HG03066 (cell line): ENCODE measurements around the gene TOMT.
"Not testable (repeated sequence)": the region's sequence is repeated elsewhere in the genome, so short reads cannot be mapped to it uniquely, and the experiment has no call there.

Experiments used
- ATAC-seq: cut with Tn5 transposase; IDR thresholded peaks from one replicate; pipeline ENCODE4 v1.9.1; 2021; ENCODE audit warnings: low read depth; ENCODE audit not compliant: unreplicated experiment

TOMT gene

DNA sequence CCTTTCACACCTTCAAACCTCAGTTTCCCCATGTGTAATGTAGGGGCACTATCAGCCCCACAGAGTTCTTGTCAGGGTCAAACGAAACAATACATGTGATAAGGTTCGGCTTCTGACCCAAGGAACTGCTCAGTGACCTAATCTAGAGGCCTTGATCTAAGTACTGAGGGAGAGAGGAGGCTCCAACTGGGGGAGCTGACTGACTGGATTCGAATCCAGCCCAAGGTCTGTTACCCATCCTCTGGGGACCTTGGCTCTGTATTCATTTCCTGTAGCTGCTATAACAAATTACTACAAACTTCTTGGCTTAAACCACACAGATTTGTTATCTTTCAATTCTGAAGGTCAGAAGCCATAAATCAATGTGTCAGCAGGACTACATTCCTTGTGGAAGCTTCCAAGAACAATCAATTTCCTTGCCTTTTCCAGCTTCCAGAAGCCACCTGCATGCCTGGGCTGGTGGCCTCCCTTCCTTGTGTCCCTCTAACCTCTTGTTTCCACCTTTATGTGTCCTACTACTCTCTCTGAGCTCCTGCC lies 17.5 kb downstream of the TOMT start:
- ATAC-seq = no peak

- ATAC-seq = no peak
Measured at GRCh38 chr11:72124046-72124445, 18.3 kb downstream of the TOMT start.

GRCh38 chr11:72125956-72126355 lies 20.2 kb downstream of the TOMT start:
- no peak for ATAC-seq

- no peak for ATAC-seq
Measured at GRCh38 chr11:72127923-72128322, 22.2 kb downstream of the TOMT start.

- ATAC-seq = no peak
Measured at GRCh38 chr11:72129381-72129780, 23.7 kb downstream of the TOMT start.

GRCh38 chr11:72132646-72133045 lies 26.9 kb downstream of the TOMT start:
- ATAC-seq = no peak

DNA sequence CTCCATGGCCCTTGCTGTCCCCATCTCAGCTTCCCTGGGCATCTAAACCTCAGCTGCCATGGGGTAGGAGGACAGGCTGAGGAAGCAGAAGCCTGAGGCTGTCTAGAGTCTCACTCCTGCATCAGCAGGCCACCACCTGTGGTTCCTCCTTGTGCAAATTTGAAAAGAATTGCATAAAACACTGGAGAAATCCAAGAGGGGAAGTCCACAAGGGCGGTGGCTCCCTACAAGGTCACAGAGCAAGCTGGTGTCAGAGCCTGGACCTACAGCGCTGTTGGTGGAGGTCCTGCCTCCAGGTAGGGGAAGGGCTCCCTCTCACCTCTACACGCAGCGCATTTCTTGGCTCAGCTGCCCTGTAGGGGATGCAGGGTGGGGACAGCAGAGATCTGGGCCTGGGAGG lies 29.7 kb downstream of the TOMT start, which contains the start of gene FOLR3:
FOLR3 (plus strand) TSS at position 253 of the 400 bp plus-strand sequence. CDS start 228 bp downstream, outside the sequence.
- not testable (repeated sequence) for ATAC-seq

DNA sequence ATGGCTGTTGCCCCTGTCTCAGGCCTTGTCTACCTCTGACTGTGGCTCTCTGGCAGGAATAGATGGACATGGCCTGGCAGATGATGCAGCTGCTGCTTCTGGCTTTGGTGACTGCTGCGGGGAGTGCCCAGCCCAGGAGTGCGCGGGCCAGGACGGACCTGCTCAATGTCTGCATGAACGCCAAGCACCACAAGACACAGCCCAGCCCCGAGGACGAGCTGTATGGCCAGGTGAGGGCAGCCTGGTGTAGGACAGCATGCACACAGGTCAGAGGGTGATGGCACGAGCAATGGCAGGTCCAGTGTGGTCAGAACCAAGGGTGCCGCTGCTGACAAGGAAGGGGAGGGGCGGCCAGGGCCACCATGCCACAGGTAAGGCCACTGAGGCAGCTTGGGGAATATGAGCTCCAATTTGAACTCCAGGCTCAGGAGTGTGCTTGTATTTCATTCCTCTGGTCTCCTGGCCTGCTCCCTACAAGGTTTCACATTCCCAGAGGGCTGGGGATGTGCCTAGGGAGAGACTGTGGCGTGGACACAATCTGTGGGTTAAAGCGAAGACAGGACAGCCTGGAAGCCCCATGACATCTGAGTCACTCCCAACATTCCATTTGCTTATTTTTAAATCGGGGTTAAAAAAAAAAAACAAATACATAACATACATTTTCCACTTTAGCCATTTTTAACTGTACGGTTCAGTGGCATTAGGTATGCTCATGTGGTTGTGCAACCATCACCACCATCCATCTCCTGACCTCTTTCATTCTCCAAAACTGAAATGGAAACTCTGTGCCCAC lies 30.4 kb downstream of the TOMT start:
- no peak for ATAC-seq

- no peak for ATAC-seq
Measured at GRCh38 chr11:72136684-72137262, 31.0 kb downstream of the TOMT start.

GRCh38 chr11:72138821-72139390 lies 33.2 kb downstream of the TOMT start:
- no peak for ATAC-seq

- no peak for ATAC-seq
Measured at GRCh38 chr11:72139500-72139899, 33.8 kb downstream of the TOMT start.

DNA sequence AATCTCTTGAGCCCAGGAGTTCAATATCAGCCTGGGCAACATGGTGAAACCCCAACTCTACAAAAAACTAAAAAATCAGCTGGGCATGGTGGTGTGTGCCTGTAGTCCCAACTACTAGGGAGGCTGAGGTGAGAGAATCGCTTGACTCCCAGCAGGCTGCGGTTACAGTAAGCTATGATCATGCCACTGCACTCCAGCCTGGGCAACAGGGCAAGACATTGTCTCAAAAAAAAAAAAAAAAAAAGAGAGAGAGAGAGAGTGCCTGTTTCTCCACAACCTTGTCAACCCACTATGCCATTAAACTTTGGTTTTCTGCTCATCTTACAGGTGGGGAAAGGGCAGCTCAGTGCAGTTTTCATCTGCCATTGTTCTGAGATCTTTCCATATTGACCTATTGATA lies 34.9 kb downstream of the TOMT start:
- ATAC-seq = no peak

GRCh38 chr11:72141066-72141465 lies 35.3 kb downstream of the TOMT start:
- ATAC-seq = no peak

- ATAC-seq = not testable (repeated sequence)
Measured at GRCh38 chr11:72142086-72142485, 36.4 kb downstream of the TOMT start.

GRCh38 chr11:72142543-72142942 lies 36.8 kb downstream of the TOMT start:
- not testable (repeated sequence) for ATAC-seq

GRCh38 chr11:72144807-72145565 lies 39.3 kb downstream of the TOMT start:
- no peak for ATAC-seq

DNA sequence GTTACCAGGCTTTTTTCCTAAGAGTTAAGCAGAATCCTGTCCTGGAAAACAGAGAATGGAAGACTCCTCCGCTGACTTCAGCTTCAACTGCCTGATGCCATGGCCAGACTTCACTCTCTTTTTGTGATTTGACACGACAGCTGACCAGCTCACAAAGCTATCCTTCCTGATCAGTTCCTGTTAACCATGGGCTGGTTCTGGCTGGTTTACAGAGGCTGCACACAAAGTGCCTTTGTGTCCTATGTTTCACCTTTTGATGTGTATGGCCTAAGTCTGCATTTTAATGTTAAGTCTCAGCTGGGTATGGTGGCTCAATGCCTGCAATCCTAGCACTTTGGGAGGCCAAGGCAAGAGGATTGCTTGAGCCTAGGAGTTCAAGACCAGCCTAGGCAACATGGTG lies 40.9 kb downstream of the TOMT start:
- ATAC-seq = no peak

- no peak for ATAC-seq
Measured at GRCh38 chr11:72150882-72151281, 45.2 kb downstream of the TOMT start.

DNA sequence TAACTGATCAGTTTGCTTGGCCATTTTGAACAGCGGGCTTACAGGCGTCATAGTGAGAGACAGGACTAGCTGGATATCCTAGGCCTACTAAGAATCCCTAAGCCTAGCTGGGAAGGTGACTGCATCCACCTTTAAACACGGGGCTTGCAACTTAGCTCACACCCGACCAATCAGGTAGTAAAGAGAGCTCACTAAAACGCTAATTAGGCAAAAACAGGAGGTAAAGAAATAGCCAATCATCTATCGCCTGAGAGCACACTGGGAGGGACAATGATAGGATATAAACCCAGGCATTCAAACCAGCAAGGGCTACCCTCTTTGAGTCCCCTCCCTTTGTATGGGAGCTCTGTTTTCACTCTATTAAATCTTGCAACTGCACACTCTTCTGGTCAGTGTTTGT lies 48.1 kb downstream of the TOMT start:
- ATAC-seq = not testable (repeated sequence)

GRCh38 chr11:72154816-72155215 lies 49.1 kb downstream of the TOMT start:
- ATAC-seq = no peak

DNA sequence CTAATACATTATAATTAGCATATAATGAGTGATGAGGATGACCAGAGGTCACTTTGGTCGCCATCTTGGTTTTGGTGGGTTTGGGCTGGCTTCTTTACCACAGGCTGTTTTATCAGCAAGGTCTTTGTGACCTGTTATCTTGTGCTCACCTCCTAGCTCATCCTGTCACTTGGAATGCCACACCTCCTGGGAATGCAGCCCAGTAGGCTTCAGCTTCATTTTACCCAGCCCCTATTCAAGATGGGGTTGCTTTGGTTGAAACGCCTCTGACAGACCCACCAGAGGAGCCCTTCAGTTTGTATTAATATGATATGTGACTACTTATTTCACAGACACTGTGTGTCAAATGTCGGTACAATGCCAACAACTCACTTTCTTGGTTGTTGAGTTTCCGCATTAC lies 50.0 kb downstream of the TOMT start:
- no peak for ATAC-seq
